ENCODE results near the gene SECISBP2L.

DNA sequence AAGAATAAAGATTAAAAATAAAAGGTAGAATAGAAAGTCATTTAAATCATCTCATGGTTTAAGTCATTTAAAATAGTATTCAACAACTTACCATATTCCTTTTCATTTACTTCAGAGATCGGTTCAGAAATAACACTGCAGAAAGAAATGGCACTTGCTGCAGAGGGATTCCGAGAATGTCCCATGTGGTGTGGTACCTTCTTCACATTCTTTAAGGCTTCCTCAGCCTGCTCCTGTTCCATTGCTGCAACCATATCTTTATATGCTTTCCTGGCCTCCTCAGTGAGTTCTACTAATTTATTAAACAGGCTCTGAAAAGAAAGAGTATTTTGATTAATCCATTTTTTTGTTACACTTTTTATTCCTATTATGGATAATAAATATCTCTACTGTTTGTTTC, 50.0 kb downstream of the SECISBP2L start:
- TF ChIP-seq, protein P1, sequence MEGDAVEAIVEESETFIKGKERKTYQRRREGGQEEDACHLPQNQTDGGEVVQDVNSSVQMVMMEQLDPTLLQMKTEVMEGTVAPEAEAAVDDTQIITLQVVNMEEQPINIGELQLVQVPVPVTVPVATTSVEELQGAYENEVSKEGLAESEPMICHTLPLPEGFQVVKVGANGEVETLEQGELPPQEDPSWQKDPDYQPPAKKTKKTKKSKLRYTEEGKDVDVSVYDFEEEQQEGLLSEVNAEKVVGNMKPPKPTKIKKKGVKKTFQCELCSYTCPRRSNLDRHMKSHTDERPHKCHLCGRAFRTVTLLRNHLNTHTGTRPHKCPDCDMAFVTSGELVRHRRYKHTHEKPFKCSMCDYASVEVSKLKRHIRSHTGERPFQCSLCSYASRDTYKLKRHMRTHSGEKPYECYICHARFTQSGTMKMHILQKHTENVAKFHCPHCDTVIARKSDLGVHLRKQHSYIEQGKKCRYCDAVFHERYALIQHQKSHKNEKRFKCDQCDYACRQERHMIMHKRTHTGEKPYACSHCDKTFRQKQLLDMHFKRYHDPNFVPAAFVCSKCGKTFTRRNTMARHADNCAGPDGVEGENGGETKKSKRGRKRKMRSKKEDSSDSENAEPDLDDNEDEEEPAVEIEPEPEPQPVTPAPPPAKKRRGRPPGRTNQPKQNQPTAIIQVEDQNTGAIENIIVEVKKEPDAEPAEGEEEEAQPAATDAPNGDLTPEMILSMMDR (IDR thresholded peaks at IDR 0.05), result no peak
- no peak for TF ChIP-seq POLR2A (IDR thresholded peaks at IDR 0.05)
